GM12873 (cell line): ENCODE measurements around the gene TAS2R41.

Source experiments
- CTCF ChIP-seq: IDR thresholded peaks from 2 replicates; pipeline ENCODE4 v1.5.1; 2012; ENCODE audit warnings: low read depth, mild to moderate bottlenecking, moderate library complexity, low read length, control low read depth; ENCODE audit not compliant: insufficient read depth; ENCODE audit errors: missing control alignments

TAS2R41 gene

GRCh38 chr7:143512488-143513340 is 35.0 kb downstream of the TAS2R41 start:
- TF ChIP-seq CTCF = no peak

- no peak for TF ChIP-seq CTCF
Measured at GRCh38 chr7:143514487-143514886, 36.8 kb downstream of the TAS2R41 start.

GRCh38 chr7:143514995-143515735 is 37.5 kb downstream of the TAS2R41 start:
- no peak for TF ChIP-seq CTCF

GRCh38 chr7:143516981-143517380 is 39.3 kb downstream of the TAS2R41 start:
- no peak for TF ChIP-seq CTCF

GRCh38 chr7:143518521-143518920 is 40.8 kb downstream of the TAS2R41 start:
- no peak for TF ChIP-seq CTCF

- TF ChIP-seq CTCF = no peak
Measured at GRCh38 chr7:143518941-143519340, 41.3 kb downstream of the TAS2R41 start.

GRCh38 chr7:143519411-143520131 is 41.9 kb downstream of the TAS2R41 start:
- TF ChIP-seq CTCF = no peak
